ENCODE measurements around the gene ST6GAL1.

DNA sequence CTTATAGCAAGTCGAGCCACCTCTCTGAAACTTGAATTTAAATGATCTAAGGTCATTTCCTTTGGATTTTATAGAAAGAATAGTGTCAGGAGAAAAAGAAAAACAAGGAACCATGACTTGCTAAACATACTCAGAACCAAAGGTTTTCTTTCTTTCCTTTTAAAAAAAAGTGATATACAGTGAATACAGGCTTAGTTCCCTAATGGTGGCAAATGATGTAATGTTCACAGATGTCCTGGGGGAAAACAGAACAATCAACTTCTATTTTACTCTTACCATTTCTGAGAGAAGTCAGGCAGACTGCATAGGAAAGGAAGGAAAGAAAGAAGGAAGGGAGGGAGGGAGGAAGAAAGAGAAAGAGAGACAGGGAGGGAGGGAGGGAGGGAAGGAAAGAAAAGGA is 56.5 kb downstream of the ST6GAL1 start:
- TF ChIP-seq, protein P1, sequence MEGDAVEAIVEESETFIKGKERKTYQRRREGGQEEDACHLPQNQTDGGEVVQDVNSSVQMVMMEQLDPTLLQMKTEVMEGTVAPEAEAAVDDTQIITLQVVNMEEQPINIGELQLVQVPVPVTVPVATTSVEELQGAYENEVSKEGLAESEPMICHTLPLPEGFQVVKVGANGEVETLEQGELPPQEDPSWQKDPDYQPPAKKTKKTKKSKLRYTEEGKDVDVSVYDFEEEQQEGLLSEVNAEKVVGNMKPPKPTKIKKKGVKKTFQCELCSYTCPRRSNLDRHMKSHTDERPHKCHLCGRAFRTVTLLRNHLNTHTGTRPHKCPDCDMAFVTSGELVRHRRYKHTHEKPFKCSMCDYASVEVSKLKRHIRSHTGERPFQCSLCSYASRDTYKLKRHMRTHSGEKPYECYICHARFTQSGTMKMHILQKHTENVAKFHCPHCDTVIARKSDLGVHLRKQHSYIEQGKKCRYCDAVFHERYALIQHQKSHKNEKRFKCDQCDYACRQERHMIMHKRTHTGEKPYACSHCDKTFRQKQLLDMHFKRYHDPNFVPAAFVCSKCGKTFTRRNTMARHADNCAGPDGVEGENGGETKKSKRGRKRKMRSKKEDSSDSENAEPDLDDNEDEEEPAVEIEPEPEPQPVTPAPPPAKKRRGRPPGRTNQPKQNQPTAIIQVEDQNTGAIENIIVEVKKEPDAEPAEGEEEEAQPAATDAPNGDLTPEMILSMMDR (IDR thresholded peaks at IDR 0.05; ENCODE audit: insufficient read depth, low read depth, low read length) = no peak
- no peak for TF ChIP-seq EZH2 (IDR thresholded peaks at IDR 0.05; ENCODE audit: insufficient read depth, low read length)

All from astrocyte (in vitro differentiated cells and primary cell).